ENCODE measurements around the gene PCDHGA5. TPM values are rescaled to one million over a fixed set of nuclear protein-coding genes. Genes with fewer than 3 reads are reported as not detected.

The PCDHGA5 gene
- total and polyA plus RNA-seq, 2 of the 8 experiments (the other 6 are each of a cell fraction or from before 2014, with no cell fraction given), result 1.1 to 1.3 TPM

GRCh38 chr5:141371572-141372475, 7.9 kb downstream of the PCDHGA5 start (continued):
- no peak for TF ChIP-seq E2F6 (IDR thresholded peaks at IDR 0.05)
- no peak for TF ChIP-seq SIN3A (conservative IDR thresholded peaks at IDR 0.05 in 1 of 2, IDR thresholded peaks at IDR 0.05 in 1 of 2; ENCODE audit: low read depth in 1 of 2, low read length in 2 of 2)
- no peak for TF ChIP-seq POLR2A (IDR thresholded peaks at IDR 0.05; ENCODE audit: control extremely low read depth in 1 of 2, low read depth in 2 of 2, low read length in 2 of 2)
- no peak for TF ChIP-seq ASH2L (IDR thresholded peaks at IDR 0.05; ENCODE audit: low read length)
- no peak for TF ChIP-seq GABPA (IDR thresholded peaks at IDR 0.05; ENCODE audit: borderline replicate concordance, insufficient read depth, low read length)

All from H1 (cell line).